Subcutaneous abdominal adipose tissue (tissue), 5 donors: ENCODE results near the gene RPS19BP1.

Source experiments
- H3K27ac ChIP-seq: one replicate; pipeline ENCODE4 v1.7.0; 2013; ENCODE audit warnings: low read depth, mild to moderate bottlenecking, inconsistent platforms, low read length, moderate library complexity
- H3K27me3 ChIP-seq, 5 donors: one replicate each; pipeline ENCODE4 v1.7.0; 2013; ENCODE audit warnings: low read length in 5 of 5, inconsistent platforms in 1 of 5; ENCODE audit not compliant: control insufficient read depth in 5 of 5, insufficient read depth in 4 of 5
- H3K36me3 ChIP-seq, 5 donors: one replicate each; pipeline ENCODE4 v1.7.0; 2013; ENCODE audit warnings: low read length in 5 of 5; ENCODE audit not compliant: control insufficient read depth in 5 of 5, insufficient read depth in 5 of 5
- H3K4me1 ChIP-seq, 5 donors: one replicate each; pipeline ENCODE4 v1.7.0; 2013; ENCODE audit warnings: low read length in 5 of 5, mild to moderate bottlenecking in 3 of 5, moderate library complexity in 1 of 5; ENCODE audit not compliant: control insufficient read depth in 5 of 5, insufficient read depth in 5 of 5
- H3K4me3 ChIP-seq, 5 donors: one replicate each; pipeline ENCODE4 v1.7.0; 2013; ENCODE audit warnings: low read length in 5 of 5, low read depth in 1 of 5
- H3K9ac ChIP-seq, 5 donors: one replicate each; pipeline ENCODE4 v1.7.0; 2013; ENCODE audit warnings: low read length in 5 of 5, mild to moderate bottlenecking in 4 of 5, moderate library complexity in 3 of 5
- H3K9me3 ChIP-seq, 5 donors: one replicate each; pipeline ENCODE4 v1.7.0; 2013; ENCODE audit warnings: low read length in 5 of 5; ENCODE audit not compliant: control insufficient read depth in 5 of 5
- donor health status: healthy.
- donor health status: healthy.
- donor health status: healthy.
- donor health status: healthy.
- donor health status: healthy.

The RPS19BP1 gene, protein sequence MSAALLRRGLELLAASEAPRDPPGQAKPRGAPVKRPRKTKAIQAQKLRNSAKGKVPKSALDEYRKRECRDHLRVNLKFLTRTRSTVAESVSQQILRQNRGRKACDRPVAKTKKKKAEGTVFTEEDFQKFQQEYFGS

DNA sequence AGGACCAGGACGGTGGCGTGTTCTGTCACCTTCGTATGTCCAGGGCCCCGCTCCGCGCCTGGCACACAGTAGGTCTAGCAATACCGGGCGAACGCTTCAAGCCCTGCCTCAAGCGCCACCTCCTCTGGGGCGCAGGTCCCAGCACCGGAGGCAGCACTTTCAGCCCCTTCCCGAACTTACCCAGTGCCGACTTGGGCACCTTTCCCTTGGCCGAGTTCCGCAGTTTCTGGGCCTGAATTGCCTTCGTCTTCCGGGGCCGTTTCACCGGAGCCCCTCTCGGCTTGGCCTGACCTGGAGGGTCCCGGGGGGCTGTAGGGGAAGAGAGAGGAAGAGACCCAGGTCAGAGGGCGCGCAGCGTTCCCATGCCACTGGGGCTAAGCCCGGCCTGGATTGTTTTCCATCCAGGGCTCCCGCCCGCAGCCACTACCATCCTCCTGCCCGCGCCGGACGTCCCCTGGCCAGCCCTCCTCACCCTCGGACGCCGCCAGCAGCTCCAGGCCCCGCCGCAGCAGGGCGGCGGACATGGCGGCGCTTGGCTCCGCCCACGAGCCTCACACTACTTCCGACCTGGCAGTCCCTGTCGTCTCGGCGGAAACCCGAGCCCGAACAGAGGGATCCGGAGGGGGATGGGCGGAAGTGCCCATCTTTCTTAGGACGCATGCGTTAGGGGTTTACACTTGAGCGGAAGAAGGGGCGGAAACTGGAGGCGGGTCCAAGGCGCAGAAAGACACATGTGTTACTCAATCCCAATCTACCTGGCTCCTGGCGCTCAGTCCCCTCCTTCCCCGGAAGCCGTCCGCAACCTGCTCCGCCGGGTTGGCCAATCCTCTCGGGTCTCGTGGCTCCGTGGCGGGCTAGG is at the start of gene RPS19BP1:
RPS19BP1 (minus strand) TSS at position 534 of the 859 bp plus-strand sequence; CDS start at position 524, 10 bp downstream.
- no peaks in the 10 kb centered on the region for H3K9me3 ChIP-seq
- no peaks in the 10 kb centered on the region for H3K27me3 ChIP-seq
- peak within 1 kb of the TSS; percentile 57 to 97 (median 95) for H3K4me3 ChIP-seq
- H3K4me1 ChIP-seq = peaks cover 16 to 63% (median 57%) of the 10 kb centered on the region in 5 donors
- peaks cover 0 to 30% (median 20%) of the 10 kb centered on the region in 5 donors for H3K36me3 ChIP-seq
- peak within 1 kb of the TSS; percentile 85 to 98 (median 92) for H3K9ac ChIP-seq
- peak within 1 kb of the TSS; percentile 90 for H3K27ac ChIP-seq

DNA sequence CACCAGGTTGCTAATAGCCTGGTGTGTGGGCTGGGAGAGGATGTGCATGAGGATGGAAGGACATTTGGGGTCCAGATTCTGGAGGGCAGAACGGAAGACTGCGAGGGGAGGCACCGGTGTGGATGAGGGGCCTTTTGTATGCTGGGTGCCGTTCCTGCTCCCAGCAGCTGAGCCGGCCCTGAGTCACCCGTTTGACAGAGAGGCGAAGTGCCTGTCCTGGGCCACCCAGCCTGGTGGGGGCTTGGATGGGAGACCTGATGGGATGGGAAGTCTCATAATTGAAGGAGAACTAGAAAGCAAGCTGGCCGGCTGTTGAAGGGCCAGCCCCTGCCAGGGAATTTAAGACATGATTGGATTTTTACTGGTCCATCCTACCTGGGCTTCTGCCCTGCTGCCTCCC is 48.8 kb upstream of the RPS19BP1 start:
- Histone ChIP-seq H3K4me3 (no peak overlapping the region), H3K9me3 (no peaks in the 10 kb centered on the region), H3K27ac (no peak overlapping the region), H3K9ac (no peak overlapping the region), H3K36me3 (no peaks in the 10 kb centered on the region), H3K4me1 (no peaks in the 10 kb centered on the region), H3K27me3 (peaks cover 0 to 26% (median 14%) of the 10 kb centered on the region in 5 donors)

- H3K4me3 ChIP-seq = no peak overlapping the region
- H3K27me3 ChIP-seq = peaks cover 0 to 26% (median 16%) of the 10 kb centered on the region in 5 donors
- no peaks in the 10 kb centered on the region for H3K4me1 ChIP-seq
- H3K9ac ChIP-seq = no peak overlapping the region
- no peaks in the 10 kb centered on the region for H3K36me3 ChIP-seq
- H3K9me3 ChIP-seq = no peaks in the 10 kb centered on the region
- H3K27ac ChIP-seq = no peak overlapping the region
Observed at GRCh38 chr22:39580795-39581194, 48.2 kb upstream of the RPS19BP1 start.

DNA sequence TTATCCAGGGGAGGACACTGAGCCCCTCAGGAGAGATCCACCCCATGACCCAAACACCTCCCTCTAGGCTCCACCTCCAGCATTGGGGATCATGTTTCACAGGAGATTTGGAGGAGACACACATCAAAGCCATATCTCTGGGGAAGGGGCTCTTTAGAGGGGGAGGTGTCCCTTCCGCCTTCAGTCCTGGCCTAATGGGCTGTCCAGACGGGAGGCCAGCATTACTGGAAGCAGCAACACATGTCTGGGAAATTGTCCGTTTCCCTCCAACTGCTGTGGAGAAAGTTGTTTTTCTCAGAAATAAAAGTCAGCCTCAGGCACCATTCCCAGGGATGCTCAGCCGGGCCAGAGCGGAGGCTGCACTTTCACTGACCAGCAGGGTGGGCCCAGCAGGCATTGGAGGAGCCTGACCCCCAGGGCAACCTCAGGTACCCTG is 47.5 kb upstream of the RPS19BP1 start:
- no peak overlapping the region for H3K4me3 ChIP-seq
- no peak overlapping the region for H3K9ac ChIP-seq
- peaks cover 0 to 26% (median 16%) of the 10 kb centered on the region in 5 donors for H3K27me3 ChIP-seq
- H3K9me3 ChIP-seq = no peaks in the 10 kb centered on the region
- no peaks in the 10 kb centered on the region for H3K36me3 ChIP-seq
- no peak overlapping the region for H3K27ac ChIP-seq
- H3K4me1 ChIP-seq = no peaks in the 10 kb centered on the region

- Histone ChIP-seq H3K27ac (no peak overlapping the region), H3K9ac (no peak overlapping the region), H3K27me3 (peaks cover 0 to 29% (median 20%) of the 10 kb centered on the region in 5 donors), H3K9me3 (no peaks in the 10 kb centered on the region), H3K4me1 (no peaks in the 10 kb centered on the region), H3K36me3 (no peaks in the 10 kb centered on the region), H3K4me3 (no peak overlapping the region)
Observed at GRCh38 chr22:39577900-39578299, 45.4 kb upstream of the RPS19BP1 start.

DNA sequence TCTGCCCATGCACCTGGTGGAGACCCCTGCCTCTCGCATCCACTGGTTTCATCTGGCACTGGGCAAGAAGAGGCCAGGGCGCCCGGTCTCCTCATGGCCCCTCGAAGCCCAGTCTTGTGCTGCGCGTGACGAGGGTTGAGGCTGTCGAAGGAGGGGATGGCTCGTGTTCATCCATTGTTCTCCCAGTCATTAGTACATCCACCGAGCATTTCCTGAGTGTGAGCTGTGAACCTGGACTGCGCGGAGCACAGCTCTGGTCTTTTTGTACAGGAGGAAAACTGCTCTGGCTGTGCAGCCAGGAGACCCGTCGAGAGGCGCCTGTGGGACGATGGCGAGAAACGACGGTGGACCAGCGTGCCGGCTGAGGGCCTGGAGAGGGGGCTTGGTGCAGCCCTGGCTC is 44.8 kb upstream of the RPS19BP1 start:
- Histone ChIP-seq H3K4me3 (no peak overlapping the region), H3K9ac (no peak overlapping the region), H3K36me3 (no peaks in the 10 kb centered on the region), H3K9me3 (no peaks in the 10 kb centered on the region), H3K27ac (no peak overlapping the region), H3K27me3 (peaks cover 0 to 31% (median 20%) of the 10 kb centered on the region in 5 donors), H3K4me1 (no peaks in the 10 kb centered on the region)

GRCh38 chr22:39576027-39576426 is 43.5 kb upstream of the RPS19BP1 start:
- Histone ChIP-seq H3K36me3 (no peaks in the 10 kb centered on the region), H3K27me3 (peaks cover 0 to 31% (median 25%) of the 10 kb centered on the region in 5 donors), H3K9ac (no peak overlapping the region), H3K4me1 (no peaks in the 10 kb centered on the region), H3K4me3 (no peak overlapping the region), H3K9me3 (no peaks in the 10 kb centered on the region), H3K27ac (no peak overlapping the region)

- no peak overlapping the region for H3K9ac ChIP-seq
- H3K36me3 ChIP-seq = no peaks in the 10 kb centered on the region
- peaks cover 0 to 31% (median 25%) of the 10 kb centered on the region in 5 donors for H3K27me3 ChIP-seq
- no peaks in the 10 kb centered on the region for H3K9me3 ChIP-seq
- H3K4me3 ChIP-seq = no peak overlapping the region
- no peaks in the 10 kb centered on the region for H3K4me1 ChIP-seq
- no peak overlapping the region for H3K27ac ChIP-seq
Observed at GRCh38 chr22:39575552-39575825, 42.9 kb upstream of the RPS19BP1 start.

DNA sequence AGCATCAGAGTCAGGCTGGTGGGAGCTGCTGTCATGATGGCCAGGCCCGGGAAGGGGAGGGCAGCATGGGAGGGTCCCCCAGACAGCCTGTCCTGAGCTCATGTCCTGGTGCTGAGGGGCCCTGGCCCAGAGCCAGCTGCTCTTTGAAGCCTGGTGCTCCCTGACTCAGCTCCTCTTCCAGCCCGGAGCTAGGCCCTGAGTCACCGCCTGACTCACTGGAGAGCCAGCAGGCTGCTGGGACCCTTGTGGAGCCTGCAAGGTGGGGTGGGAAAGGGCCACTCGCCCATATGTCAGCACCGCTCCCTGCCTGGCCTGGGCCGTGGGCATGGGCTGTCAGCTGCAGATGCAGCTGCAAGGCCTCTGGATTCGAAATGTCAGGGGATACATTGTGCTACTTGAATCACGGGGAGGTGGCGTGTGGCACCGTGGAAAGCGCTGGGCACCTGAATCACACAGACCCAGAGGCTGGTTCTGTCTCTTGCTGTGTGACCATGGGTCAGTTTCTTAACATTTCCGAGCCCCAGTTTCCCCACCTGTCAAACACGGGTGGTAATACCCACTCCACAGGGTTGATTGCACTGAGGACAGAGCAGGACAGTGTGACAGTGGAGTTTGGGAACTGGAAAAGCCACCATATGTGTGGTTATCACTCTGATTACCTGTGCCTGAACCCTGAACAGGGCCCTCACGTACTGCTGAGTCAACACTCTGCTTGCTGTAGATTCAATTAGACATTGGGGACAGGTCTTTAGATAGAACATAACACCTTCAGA is 42.4 kb upstream of the RPS19BP1 start:
- Histone ChIP-seq H3K4me3 (no peak overlapping the region), H3K9ac (no peak overlapping the region), H3K27me3 (peaks cover 0 to 31% (median 25%) of the 10 kb centered on the region in 5 donors), H3K27ac (no peak overlapping the region), H3K36me3 (no peaks in the 10 kb centered on the region), H3K9me3 (no peaks in the 10 kb centered on the region), H3K4me1 (no peaks in the 10 kb centered on the region)

- Histone ChIP-seq H3K27me3 (peaks cover 0 to 20% (median 16%) of the 10 kb centered on the region in 5 donors), H3K27ac (no peak overlapping the region), H3K4me3 (no peak overlapping the region), H3K36me3 (no peaks in the 10 kb centered on the region), H3K4me1 (no peaks in the 10 kb centered on the region), H3K9ac (no peak overlapping the region), H3K9me3 (no peaks in the 10 kb centered on the region)
Observed at GRCh38 chr22:39571538-39571937, 39.0 kb upstream of the RPS19BP1 start.
